HL-60 (cell line): ENCODE data around the gene MAPK6.

ENCODE experiments used
- DNase-seq, 2 experiments: peaks; one replicate each; pipeline ENCODE4 v3.0.0-alpha.2; 2010 to 2020; ENCODE audit warnings: low read depth in 1 of 2, low spot score in 1 of 2
- H3K27ac ChIP-seq: fragments of 250-450 bp; sonication (Bioruptor Pico); replicated peaks from 2 replicates; pipeline ENCODE4 v1.5.1; 2020; ENCODE audit warnings: mild to moderate bottlenecking, moderate library complexity
- H3K27me3 ChIP-seq: fragments of 250-450 bp; sonication (Bioruptor Pico); 2 replicates; pipeline ENCODE4 v1.5.1; 2021; ENCODE audit warnings: mild to moderate bottlenecking, moderate library complexity; ENCODE audit not compliant: insufficient read depth, poor library complexity, severe bottlenecking
- H3K4me3 ChIP-seq: replicated peaks from 2 replicates; pipeline ENCODE4 v1.5.1; 2011; ENCODE audit warnings: mild to moderate bottlenecking, control low read depth, low read length; ENCODE audit not compliant: insufficient read depth
- GABPA ChIP-seq: IDR thresholded peaks from 2 replicates; pipeline ENCODE4 v1.6.1; 2012; ENCODE audit warnings: low read depth
- POLR2AphosphoS5 ChIP-seq: IDR thresholded peaks from 2 replicates; pipeline ENCODE4 v1.6.1; 2012; ENCODE audit warnings: low read depth
- SPI1 ChIP-seq: IDR thresholded peaks from 2 replicates; pipeline ENCODE4 v1.6.1; 2012; ENCODE audit warnings: low read depth, mild to moderate bottlenecking, borderline replicate concordance
- TF ChIP-seq, protein P1 (sequence below): IDR thresholded peaks from 2 replicates; pipeline ENCODE4 v1.6.1; 2012; ENCODE audit warnings: low read depth; ENCODE audit not compliant: insufficient replicate concordance
- TF ChIP-seq, protein P2 (sequence below): IDR thresholded peaks from one replicate; pipeline ENCODE4 v1.5.1; 2011; ENCODE audit warnings: low read length, control low read depth, inconsistent platforms; ENCODE audit not compliant: insufficient read depth

Gene MAPK6

DNA sequence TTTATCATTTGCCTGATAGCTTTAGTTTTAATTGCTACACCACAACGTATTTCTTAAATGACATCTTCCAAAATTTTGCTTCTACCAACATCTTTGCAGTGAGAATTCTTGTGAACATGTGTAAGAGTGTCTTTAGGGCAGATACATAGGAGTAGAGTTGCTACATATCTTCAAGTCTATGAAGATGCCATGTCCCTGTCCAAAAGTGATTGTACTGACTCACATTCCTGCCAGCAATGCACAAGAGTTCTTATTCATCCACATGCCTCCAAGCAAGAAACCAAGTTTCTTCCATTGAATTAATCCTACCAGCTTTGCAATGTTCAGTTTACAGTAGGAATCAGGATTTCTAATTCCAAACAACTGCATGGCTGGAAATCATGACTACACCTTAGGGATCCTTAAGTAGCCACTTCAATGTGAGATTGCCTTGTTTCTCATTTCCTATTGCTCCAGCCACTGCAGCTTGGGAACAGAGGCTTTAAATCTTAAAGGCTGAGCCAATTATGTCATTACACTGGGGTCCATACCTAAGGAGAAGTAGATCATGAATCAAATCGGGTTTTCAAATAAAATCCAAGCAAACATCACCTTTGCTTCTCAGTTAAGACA is 49.1 kb downstream of the MAPK6 start:
- Histone ChIP-seq H3K27ac (no peak overlapping the region), H3K4me3 (no peak overlapping the region), H3K27me3 (no peaks in the 10 kb centered on the region)
- no peak for DNase-seq
- TF ChIP-seq SPI1, result no peak
- TF ChIP-seq, protein P1, sequence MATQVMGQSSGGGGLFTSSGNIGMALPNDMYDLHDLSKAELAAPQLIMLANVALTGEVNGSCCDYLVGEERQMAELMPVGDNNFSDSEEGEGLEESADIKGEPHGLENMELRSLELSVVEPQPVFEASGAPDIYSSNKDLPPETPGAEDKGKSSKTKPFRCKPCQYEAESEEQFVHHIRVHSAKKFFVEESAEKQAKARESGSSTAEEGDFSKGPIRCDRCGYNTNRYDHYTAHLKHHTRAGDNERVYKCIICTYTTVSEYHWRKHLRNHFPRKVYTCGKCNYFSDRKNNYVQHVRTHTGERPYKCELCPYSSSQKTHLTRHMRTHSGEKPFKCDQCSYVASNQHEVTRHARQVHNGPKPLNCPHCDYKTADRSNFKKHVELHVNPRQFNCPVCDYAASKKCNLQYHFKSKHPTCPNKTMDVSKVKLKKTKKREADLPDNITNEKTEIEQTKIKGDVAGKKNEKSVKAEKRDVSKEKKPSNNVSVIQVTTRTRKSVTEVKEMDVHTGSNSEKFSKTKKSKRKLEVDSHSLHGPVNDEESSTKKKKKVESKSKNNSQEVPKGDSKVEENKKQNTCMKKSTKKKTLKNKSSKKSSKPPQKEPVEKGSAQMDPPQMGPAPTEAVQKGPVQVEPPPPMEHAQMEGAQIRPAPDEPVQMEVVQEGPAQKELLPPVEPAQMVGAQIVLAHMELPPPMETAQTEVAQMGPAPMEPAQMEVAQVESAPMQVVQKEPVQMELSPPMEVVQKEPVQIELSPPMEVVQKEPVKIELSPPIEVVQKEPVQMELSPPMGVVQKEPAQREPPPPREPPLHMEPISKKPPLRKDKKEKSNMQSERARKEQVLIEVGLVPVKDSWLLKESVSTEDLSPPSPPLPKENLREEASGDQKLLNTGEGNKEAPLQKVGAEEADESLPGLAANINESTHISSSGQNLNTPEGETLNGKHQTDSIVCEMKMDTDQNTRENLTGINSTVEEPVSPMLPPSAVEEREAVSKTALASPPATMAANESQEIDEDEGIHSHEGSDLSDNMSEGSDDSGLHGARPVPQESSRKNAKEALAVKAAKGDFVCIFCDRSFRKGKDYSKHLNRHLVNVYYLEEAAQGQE, result no peak
- TF ChIP-seq, protein P2, sequence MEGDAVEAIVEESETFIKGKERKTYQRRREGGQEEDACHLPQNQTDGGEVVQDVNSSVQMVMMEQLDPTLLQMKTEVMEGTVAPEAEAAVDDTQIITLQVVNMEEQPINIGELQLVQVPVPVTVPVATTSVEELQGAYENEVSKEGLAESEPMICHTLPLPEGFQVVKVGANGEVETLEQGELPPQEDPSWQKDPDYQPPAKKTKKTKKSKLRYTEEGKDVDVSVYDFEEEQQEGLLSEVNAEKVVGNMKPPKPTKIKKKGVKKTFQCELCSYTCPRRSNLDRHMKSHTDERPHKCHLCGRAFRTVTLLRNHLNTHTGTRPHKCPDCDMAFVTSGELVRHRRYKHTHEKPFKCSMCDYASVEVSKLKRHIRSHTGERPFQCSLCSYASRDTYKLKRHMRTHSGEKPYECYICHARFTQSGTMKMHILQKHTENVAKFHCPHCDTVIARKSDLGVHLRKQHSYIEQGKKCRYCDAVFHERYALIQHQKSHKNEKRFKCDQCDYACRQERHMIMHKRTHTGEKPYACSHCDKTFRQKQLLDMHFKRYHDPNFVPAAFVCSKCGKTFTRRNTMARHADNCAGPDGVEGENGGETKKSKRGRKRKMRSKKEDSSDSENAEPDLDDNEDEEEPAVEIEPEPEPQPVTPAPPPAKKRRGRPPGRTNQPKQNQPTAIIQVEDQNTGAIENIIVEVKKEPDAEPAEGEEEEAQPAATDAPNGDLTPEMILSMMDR, result no peak
- no peak for TF ChIP-seq GABPA
- no peak for TF ChIP-seq POLR2AphosphoS5

DNA sequence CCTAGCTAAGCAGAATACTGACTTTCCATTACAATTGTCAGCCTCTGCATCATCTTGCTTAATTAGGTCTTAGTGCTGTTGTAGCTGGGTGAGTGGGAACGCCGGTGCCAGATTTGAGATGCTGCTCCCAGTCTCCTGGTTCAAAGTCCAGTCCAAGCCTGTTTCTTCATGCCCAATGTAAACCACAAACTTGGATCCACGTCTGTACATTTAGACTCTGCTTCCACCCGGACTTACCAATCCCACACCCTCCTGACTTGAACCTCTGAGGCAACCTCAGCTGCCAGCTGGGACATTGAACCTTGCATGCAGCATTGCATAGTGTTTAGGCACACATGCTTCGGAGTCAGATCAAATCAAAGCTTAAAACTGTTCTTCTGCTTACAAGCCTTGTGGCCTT is 50.5 kb downstream of the MAPK6 start:
- TF ChIP-seq, protein P2, result no peak
- TF ChIP-seq GABPA, result no peak
- TF ChIP-seq SPI1, result no peak
- TF ChIP-seq, protein P1, result no peak
- no peak for TF ChIP-seq POLR2AphosphoS5
- no peak for DNase-seq
- Histone ChIP-seq H3K27me3 (no peaks in the 10 kb centered on the region), H3K4me3 (no peak overlapping the region), H3K27ac (no peak overlapping the region)

DNA sequence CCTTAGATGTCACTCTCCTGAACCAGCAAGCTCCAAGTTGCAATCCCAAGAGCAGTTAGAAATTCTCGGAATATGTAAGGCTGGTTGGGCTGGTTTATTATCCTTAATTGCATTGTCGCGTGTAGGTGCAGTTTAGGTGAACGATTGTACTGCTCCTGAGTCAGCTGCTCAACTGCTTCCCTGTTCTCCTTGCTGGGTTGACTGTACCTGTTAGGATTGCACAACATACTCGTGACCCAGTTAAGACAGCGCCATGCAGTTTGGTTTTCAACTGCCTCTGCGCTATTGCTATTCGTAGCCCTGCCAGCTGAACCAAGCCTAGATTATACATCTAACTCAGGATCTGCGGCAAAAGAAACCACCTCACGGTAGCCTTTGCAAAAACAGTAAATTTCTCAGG is 52.6 kb downstream of the MAPK6 start:
- no peaks in the 10 kb centered on the region for H3K27me3 ChIP-seq
- TF ChIP-seq POLR2AphosphoS5 (no peak), GABPA (no peak), SPI1 (no peak)
- TF ChIP-seq, protein P1, result no peak
- TF ChIP-seq, protein P2, result no peak
- H3K27ac ChIP-seq, result no peak overlapping the region
- no peak overlapping the region for H3K4me3 ChIP-seq
- DNase-seq, result no peak
